Endothelial cell (in vitro differentiated cells): Measurements from ENCODE around the gene TPO. TPM values are rescaled to one million over a fixed set of nuclear protein-coding genes. Genes with fewer than 3 reads are reported as not detected.

Source experiments
- DNase-seq: peaks from one replicate; pipeline ENCODE4 v3.0.0; 2021; ENCODE audit warnings: low spot score
- H3K27ac Mint-ChIP-seq: one replicate; pipeline ENCODE4 v1.8.0; 2021; ENCODE audit warnings: mixed read lengths, inconsistent platforms; ENCODE audit not compliant: unreplicated experiment
- H3K27me3 Mint-ChIP-seq: one replicate; pipeline ENCODE4 v1.8.0; 2021; ENCODE audit warnings: mild to moderate bottlenecking, moderate library complexity, mixed read lengths, inconsistent platforms; ENCODE audit not compliant: unreplicated experiment
- H3K36me3 Mint-ChIP-seq: one replicate; pipeline ENCODE4 v1.8.0; 2021; ENCODE audit warnings: mild to moderate bottlenecking, low read depth, mixed read lengths, inconsistent platforms; ENCODE audit not compliant: unreplicated experiment
- H3K4me1 Mint-ChIP-seq: one replicate; pipeline ENCODE4 v1.8.0; 2021; ENCODE audit warnings: mild to moderate bottlenecking, mixed read lengths, inconsistent platforms; ENCODE audit not compliant: unreplicated experiment
- H3K4me3 Mint-ChIP-seq: one replicate; pipeline ENCODE4 v1.8.0; 2021; ENCODE audit warnings: mild to moderate bottlenecking, mixed read lengths, inconsistent platforms; ENCODE audit not compliant: unreplicated experiment
- H3K9me3 Mint-ChIP-seq: one replicate; pipeline ENCODE4 v1.8.0; 2021; ENCODE audit warnings: mixed read lengths, inconsistent platforms; ENCODE audit not compliant: unreplicated experiment
- total RNA-seq: library from RNA; stranded (reverse); fragmentation: NEBNext Ultra II Directional; extraction: Animal tissue kit (Norgen Biotek cat#: 25700); gene quantifications from one replicate; pipeline ENCODE4 v1.2.1, GENCODE V29; 2021; ENCODE audit not compliant: unreplicated experiment
- TF ChIP-seq, protein P1 (sequence below): fragments of 200-600 bp; sonication (generic); IDR thresholded peaks from one replicate; pipeline ENCODE4 v1.5.0; 2021; ENCODE audit warnings: antibody characterized with exemption; ENCODE audit not compliant: unreplicated experiment

The TPO gene
- total RNA-seq, 1 donor from 2014 or later = 0.41 TPM

DNA sequence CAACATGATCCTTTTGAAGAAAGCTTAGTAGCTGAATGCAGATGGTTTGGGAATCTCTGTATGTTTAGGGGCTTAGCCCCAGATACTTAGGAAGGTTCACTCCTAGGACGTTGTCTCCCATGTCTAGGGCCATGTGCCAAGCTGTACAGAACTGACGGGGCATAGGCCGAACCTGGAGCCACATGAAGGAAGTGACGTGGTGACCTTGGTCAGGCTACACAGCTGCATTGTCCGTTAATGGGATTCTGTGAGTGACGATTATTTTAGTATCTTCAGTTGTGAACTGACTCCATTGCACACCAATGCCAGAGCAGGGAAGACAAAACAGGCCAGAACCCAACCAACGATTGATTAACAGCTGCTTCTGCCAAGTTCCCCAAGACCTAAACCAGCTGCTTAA, 139.3 kb downstream of the TPO start:
- Mint-ChIP-seq H3K36me3 (no peaks in the 10 kb centered on the region), H3K4me1 (no peaks in the 10 kb centered on the region), H3K27ac (no peak overlapping the region), H3K9me3 (no peaks in the 10 kb centered on the region), H3K4me3 (no peak overlapping the region), H3K27me3 (peaks cover 3% of the 10 kb centered on the region)
- TF ChIP-seq, protein P1, sequence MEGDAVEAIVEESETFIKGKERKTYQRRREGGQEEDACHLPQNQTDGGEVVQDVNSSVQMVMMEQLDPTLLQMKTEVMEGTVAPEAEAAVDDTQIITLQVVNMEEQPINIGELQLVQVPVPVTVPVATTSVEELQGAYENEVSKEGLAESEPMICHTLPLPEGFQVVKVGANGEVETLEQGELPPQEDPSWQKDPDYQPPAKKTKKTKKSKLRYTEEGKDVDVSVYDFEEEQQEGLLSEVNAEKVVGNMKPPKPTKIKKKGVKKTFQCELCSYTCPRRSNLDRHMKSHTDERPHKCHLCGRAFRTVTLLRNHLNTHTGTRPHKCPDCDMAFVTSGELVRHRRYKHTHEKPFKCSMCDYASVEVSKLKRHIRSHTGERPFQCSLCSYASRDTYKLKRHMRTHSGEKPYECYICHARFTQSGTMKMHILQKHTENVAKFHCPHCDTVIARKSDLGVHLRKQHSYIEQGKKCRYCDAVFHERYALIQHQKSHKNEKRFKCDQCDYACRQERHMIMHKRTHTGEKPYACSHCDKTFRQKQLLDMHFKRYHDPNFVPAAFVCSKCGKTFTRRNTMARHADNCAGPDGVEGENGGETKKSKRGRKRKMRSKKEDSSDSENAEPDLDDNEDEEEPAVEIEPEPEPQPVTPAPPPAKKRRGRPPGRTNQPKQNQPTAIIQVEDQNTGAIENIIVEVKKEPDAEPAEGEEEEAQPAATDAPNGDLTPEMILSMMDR = no peak
- no peak for DNase-seq

DNA sequence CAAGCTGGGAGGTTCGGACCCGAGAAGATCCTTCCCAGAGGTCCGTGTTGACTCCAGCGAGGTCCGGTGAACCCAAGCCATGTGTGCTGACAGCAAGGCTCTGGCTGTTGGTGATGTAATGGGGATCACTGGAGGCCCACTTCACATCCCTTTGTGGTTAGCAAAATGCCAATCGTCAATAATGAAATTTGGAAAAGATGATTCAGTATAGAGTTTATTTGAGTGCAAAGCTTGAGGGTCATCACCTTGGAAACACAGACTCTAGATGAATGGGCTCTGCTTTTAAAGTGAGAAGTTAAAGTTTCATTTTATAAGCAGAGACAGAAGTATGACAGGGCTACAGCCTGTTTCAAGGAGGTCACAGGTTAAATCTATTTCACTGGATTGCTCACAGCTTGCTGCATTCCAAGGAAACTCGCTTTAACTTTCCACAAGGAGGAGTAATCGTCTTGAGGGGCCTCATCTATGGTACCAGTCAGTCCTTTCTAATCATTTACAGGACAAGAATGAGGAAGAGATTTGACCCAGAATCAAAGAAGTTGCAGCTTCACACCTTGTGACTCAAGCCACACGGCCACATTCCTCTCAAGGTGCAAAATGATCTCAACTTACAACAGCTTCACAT, 140.5 kb downstream of the TPO start:
- H3K27ac Mint-ChIP-seq = no peak overlapping the region
- H3K4me1 Mint-ChIP-seq = no peaks in the 10 kb centered on the region
- H3K27me3 Mint-ChIP-seq = peaks cover 3% of the 10 kb centered on the region
- TF ChIP-seq, protein P1 = no peak
- no peak for DNase-seq
- H3K9me3 Mint-ChIP-seq = no peaks in the 10 kb centered on the region
- H3K4me3 Mint-ChIP-seq = no peak overlapping the region
- H3K36me3 Mint-ChIP-seq = no peaks in the 10 kb centered on the region

DNA sequence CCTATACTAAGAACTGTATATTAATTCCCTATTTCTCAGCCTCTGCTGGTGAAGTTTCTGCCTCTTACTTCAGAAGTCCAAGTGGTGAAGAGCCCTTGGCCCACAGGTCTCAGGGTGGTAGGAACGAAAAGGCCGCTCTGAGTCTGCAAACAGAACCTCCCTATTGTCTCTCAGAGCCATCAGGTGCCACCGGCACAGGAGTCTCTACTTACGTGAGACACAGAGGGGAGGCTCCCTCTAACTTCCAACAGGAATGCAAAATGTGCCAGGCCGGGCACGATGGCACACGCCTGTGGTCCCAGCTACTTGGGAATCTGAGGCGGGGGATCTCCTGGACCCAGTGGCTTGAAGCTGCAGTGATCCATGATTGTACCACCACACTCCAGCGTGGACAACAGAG, 143.0 kb downstream of the TPO start:
- DNase-seq = no peak
- no peak overlapping the region for H3K27ac Mint-ChIP-seq
- H3K27me3 Mint-ChIP-seq = peaks cover 2% of the 10 kb centered on the region
- no peaks in the 10 kb centered on the region for H3K9me3 Mint-ChIP-seq
- TF ChIP-seq, protein P1 = no peak
- H3K4me1 Mint-ChIP-seq = peaks cover 3% of the 10 kb centered on the region
- H3K4me3 Mint-ChIP-seq = no peak overlapping the region
- no peaks in the 10 kb centered on the region for H3K36me3 Mint-ChIP-seq

DNA sequence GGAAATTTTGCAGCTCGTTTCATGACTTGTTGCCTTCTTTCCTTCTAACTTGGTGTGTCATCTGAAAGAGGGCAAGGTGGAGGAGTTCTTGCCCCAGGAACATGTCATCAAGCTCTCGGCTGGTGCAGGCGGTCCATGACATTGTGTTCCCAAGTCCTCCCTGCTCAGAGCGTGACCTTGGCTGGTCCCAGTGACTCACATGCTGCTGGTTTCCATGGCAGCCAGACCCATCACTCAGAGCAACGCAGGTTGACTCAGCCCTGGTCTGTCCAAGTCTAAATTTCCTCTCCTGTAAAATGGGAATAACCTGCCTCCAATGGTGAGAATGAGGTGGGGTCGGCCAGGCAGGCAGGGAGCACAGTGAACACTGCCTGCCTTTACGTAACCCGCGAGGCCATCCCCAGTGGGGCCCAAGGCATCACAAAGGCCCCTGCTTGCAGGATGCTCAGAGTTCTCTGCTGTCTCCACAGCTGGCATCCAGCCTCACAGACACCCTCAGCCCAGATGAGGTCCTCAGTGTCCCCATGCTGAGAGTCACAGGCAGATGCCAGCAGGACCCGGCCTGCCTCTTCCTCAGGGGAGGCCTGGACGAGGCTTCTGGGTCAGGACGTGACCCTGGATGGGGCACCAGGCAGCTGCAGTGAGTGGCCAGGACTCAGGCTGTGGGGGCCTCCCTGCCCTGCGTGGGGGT, 143.7 kb downstream of the TPO start:
- Mint-ChIP-seq H3K36me3 (no peaks in the 10 kb centered on the region), H3K4me1 (peaks cover 3% of the 10 kb centered on the region), H3K27me3 (peaks cover 2% of the 10 kb centered on the region), H3K27ac (no peak overlapping the region), H3K9me3 (no peaks in the 10 kb centered on the region), H3K4me3 (no peak overlapping the region)
- TF ChIP-seq, protein P1 = no peak
- no peak for DNase-seq

DNA sequence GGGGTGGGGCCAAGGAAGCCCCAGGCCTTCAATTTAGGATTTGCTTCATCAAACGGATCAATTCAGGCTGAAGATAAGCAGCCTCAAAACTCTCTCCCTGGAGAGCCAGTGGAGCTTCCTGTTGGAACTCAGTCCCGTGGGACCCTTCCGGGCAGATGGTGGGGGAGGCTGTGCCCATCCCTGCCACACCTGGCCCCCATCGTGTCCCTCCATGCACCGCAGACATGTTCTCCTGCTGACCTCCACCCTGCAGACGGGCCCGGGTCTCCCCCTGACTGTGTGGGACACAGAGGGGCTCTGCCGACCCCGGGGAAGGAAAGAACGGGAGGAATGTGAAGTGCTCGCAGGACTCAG, 144.2 kb downstream of the TPO start:
- TF ChIP-seq, protein P1 = no peak
- no peak for DNase-seq
- Mint-ChIP-seq H3K4me3 (no peak overlapping the region), H3K9me3 (no peaks in the 10 kb centered on the region), H3K36me3 (no peaks in the 10 kb centered on the region), H3K27ac (no peak overlapping the region), H3K27me3 (peaks cover 2% of the 10 kb centered on the region), H3K4me1 (peaks cover 3% of the 10 kb centered on the region)
